Colonic mucosa (tissue), 4 donors: ENCODE measurements around the gene DDRGK1. TPM values are rescaled to one million over a fixed set of nuclear protein-coding genes. Genes with fewer than 3 reads are reported as not detected.

Source experiments
- DNase-seq: peaks from one replicate; pipeline ENCODE4 v3.0.0-alpha.2; 2020
- H3K27ac ChIP-seq: fragments of 200-600 bp; one replicate; pipeline ENCODE4 v1.8.0; 2021
- H3K27me3 ChIP-seq: fragments of 200-600 bp; one replicate; pipeline ENCODE4 v1.8.0; 2021
- H3K36me3 ChIP-seq: fragments of 200-600 bp; one replicate; pipeline ENCODE4 v1.8.0; 2021
- H3K4me1 ChIP-seq: fragments of 200-600 bp; one replicate; pipeline ENCODE4 v1.8.0; 2021; ENCODE audit warnings: mild to moderate bottlenecking
- H3K4me3 ChIP-seq: fragments of 200-600 bp; one replicate; pipeline ENCODE4 v1.8.0; 2021
- H3K9ac ChIP-seq, 2 donors: one replicate each; pipeline ENCODE4 v1.7.0; 2013; ENCODE audit warnings: control low read depth in 2 of 2, low read depth in 2 of 2, low read length in 2 of 2
- H3K9me3 ChIP-seq: fragments of 200-600 bp; one replicate; pipeline ENCODE4 v1.8.0; 2021
- intact Hi-C: fragments of 100-400 bp; cut with DNase I; formaldehyde crosslinking; loops from one replicate; pipeline ENCODE4 v1.14.1; 2022
- total RNA-seq, 2 donors: library from RNA; stranded (reverse); fragmentation: NEBNext Ultra II Directional in 1 of 2; extraction: Animal tissue kit (Norgen Biotek cat#: 25700) in 1 of 2; gene quantifications; one replicate each; pipeline ENCODE4 v1.2.1, GENCODE V29; 2021
- TF ChIP-seq, protein P1 (sequence below): fragments of 200-600 bp; IDR thresholded peaks from one replicate; pipeline ENCODE4 v1.8.0; 2022; ENCODE audit warnings: antibody characterized with exemption, mild to moderate bottlenecking
- donor health status: healthy.
- donor health status: DM: no; HTN: no; CAD: no.
- donor health status: DM: no; HTN: no; CAD: no.

Gene DDRGK1
- total RNA-seq, 2 donors from 2014 or later, result 57.8 to 88.6 TPM

DNA sequence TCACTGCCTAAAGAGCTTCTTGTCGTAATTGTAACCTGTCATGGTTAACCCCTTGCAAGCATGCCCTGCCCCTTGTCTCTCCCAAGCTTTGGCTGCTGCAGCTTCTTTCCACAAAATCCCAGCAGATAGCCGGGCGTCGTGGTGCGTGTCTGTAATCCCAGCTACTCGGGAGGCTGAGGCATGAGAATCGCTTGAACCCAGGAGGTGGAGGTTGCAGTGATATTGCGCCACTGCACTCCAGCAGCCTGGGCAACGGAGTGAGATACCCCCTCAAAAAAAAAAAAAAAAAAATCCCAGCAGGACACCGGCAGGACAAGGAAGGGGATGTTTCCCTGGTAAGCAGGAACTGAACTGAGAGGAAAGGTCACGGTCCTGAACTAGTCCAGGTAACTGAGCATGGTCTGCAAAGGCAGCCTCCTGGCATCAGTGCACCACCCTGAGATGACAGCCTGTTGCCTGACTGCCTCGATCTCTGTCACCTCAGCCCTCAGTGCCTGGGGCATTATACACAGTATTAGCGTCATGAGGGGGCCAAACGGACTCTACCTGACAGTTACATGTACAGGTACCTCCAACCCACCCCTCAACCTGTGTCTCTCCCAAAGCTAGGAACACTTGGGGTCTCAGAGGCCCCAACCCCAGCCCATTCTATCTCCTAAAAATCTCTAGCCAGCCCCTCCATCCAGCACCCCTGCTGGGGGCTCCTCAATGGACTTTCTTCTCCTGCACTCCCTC lies 32.9 kb downstream of the DDRGK1 start:
- Histone ChIP-seq H3K9me3 (no peaks in the 10 kb centered on the region), H3K27ac (no peak overlapping the region), H3K9ac (no peak overlapping the region), H3K36me3 (no peaks in the 10 kb centered on the region), H3K4me1 (no peaks in the 10 kb centered on the region), H3K27me3 (peaks cover 4% of the 10 kb centered on the region), H3K4me3 (no peak overlapping the region)
- intact Hi-C loops, result no loop called here
- no peak for DNase-seq
- TF ChIP-seq, protein P1, sequence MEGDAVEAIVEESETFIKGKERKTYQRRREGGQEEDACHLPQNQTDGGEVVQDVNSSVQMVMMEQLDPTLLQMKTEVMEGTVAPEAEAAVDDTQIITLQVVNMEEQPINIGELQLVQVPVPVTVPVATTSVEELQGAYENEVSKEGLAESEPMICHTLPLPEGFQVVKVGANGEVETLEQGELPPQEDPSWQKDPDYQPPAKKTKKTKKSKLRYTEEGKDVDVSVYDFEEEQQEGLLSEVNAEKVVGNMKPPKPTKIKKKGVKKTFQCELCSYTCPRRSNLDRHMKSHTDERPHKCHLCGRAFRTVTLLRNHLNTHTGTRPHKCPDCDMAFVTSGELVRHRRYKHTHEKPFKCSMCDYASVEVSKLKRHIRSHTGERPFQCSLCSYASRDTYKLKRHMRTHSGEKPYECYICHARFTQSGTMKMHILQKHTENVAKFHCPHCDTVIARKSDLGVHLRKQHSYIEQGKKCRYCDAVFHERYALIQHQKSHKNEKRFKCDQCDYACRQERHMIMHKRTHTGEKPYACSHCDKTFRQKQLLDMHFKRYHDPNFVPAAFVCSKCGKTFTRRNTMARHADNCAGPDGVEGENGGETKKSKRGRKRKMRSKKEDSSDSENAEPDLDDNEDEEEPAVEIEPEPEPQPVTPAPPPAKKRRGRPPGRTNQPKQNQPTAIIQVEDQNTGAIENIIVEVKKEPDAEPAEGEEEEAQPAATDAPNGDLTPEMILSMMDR, result no peak

DNA sequence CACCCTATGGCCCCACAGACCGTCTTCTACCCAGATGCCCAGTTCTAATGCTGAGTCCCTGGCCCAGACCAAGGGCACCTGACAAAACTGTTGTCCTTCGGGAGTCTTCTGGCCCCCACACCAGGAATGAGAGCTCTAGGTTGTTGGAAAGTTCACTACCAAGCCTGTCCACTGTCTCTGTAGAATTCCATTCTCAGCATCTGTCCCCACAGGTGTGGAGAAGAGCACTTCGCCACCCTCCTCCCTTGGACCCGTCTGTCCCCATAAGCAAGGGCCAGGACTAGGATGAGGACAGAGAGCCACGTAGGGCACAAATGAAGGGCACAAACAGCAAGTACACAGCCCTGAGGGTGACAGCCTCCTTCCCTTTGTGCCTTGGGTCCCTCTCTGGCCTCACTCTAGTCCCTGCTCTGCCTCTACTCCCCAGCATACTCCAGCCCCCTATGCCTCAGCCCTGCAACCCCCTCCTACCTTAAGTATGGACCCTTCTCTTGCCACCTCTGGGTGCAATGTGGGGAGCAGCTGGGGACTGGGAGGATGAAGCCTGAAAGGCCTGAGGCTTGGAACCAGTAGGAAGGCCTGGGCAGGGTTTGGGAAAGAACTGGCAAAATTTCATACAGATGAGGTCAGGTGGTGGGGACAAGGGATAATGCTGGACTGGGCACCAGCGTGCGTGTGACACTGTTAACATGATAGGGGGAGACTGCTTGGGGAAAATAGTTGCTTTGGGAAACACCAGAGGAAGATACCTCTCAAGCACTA lies 35.5 kb downstream of the DDRGK1 start:
- DNase-seq, result no peak
- intact Hi-C loops, result no loop called here
- H3K4me1 ChIP-seq, result no peaks in the 10 kb centered on the region
- TF ChIP-seq, protein P1, result no peak
- H3K9me3 ChIP-seq, result no peaks in the 10 kb centered on the region
- peaks cover 4% of the 10 kb centered on the region for H3K27me3 ChIP-seq
- H3K36me3 ChIP-seq, result no peaks in the 10 kb centered on the region
- peak overlapping the region in 1 of 2 donors; percentile 55 for H3K9ac ChIP-seq
- no peak overlapping the region for H3K4me3 ChIP-seq
- no peak overlapping the region for H3K27ac ChIP-seq

DNA sequence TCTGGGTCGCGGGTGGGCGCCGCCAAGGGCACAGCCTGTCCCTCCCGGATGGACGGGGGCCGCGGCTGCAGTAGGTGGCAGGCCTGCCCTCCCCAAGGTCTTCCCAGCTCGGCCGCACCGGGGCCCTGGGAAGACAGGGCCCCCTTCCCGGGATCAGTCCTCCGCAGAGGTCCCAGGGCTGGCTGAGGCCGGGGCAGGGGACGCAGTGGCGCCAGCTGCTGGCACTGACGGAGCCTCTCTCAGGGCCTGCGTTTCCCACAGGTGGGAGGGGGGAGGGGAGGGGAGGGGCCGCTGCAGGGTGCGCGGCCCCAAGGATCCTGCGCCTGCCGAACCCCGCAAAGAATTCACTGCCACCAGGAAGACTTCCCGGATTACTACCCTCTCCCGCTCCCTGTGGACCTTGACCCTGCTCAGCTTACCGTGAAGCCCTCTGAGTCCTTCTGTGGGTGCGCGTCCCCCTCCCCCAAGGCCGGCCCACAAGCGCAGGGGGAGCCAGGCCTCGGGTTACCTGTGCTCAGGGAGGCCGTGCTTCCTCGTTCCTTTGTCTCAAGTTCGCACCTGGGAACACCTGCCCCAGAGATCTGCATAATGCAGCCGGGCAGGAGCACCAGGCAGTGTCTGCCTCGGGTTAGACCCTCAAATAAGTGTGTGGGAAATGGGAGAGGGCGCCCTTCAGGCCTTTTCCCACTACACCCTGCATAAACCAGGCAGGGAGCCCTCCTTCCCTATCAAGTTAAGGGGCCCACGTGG lies 36.2 kb downstream of the DDRGK1 start:
- Histone ChIP-seq H3K4me3 (peak overlapping the region; percentile 13), H3K9ac (peak overlapping the region; percentile 19 to 55), H3K27me3 (peaks cover 4% of the 10 kb centered on the region), H3K9me3 (no peaks in the 10 kb centered on the region), H3K4me1 (no peaks in the 10 kb centered on the region), H3K27ac (no peak overlapping the region), H3K36me3 (no peaks in the 10 kb centered on the region)
- DNase-seq, result peak; percentile 73
- intact Hi-C loops, result no loop called here
- TF ChIP-seq, protein P1, result no peak

DNA sequence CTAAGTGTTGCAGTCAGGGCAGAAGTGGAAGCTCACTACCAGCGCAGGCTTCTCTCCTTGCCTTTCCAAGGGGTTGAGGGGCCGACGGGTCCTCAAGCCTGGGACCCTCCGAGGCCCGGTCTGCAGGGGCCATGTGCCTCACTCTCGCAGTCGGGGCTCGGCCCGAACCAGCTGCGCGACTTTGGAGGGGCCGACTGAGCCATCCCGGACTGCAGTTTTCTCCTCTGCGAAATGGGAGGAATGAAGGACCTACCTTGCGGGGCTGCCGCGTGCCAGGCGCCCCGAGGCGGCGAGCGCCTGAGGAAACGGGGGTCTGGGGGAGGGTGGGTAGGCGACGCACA lies 36.8 kb downstream of the DDRGK1 start:
- peaks cover 4% of the 10 kb centered on the region for H3K27me3 ChIP-seq
- intact Hi-C loops, result no loop called here
- H3K36me3 ChIP-seq, result no peaks in the 10 kb centered on the region
- no peak for DNase-seq
- peak overlapping the region in 1 of 2 donors; percentile 55 for H3K9ac ChIP-seq
- TF ChIP-seq, protein P1, result no peak
- no peaks in the 10 kb centered on the region for H3K4me1 ChIP-seq
- H3K4me3 ChIP-seq, result peak overlapping the region; percentile 13
- H3K9me3 ChIP-seq, result no peaks in the 10 kb centered on the region
- H3K27ac ChIP-seq, result no peak overlapping the region

DNA sequence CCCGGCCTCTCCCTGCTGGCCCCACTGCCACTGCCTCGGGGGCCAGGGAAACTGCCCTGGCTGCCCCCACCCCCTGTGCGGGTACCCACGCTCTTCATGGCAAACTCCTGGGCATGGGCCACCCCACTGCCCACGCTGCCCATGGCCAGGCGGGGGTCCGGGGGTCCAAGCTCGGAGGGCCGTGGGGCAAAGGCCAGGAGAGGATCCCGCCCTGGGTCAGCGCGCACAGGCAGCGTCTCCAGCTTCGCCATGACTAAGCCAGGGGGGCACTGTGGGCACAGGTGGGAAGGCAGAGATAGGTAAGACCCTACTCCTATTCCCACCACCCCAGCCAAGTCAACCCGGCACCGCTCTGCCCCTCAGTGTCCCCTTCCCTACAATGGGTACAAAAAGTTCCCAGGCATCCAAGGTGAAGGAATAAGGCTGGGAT lies 37.6 kb downstream of the DDRGK1 start:
- DNase-seq, result no peak
- Histone ChIP-seq H3K9ac (no peak overlapping the region), H3K9me3 (no peaks in the 10 kb centered on the region), H3K4me1 (no peaks in the 10 kb centered on the region), H3K27ac (no peak overlapping the region), H3K36me3 (no peaks in the 10 kb centered on the region), H3K4me3 (no peak overlapping the region), H3K27me3 (no peaks in the 10 kb centered on the region)
- intact Hi-C loops, result no loop called here
- TF ChIP-seq, protein P1, result no peak
